Adrenal gland (tissue), 5 donors: ENCODE results near the gene FAM78A.

Experiments
- CTCF ChIP-seq, 6 experiments: fragments of 450-650 bp in 4 of 6; fragments of 200-600 bp in 2 of 6; sonication (generic) in 1 of 6; IDR thresholded peaks; 1 replicate in 5 of 6; 2 replicates in 1 of 6; pipeline versions ENCODE4 v1.5.1 to v1.8.0; 2016 to 2021; ENCODE audit warnings: antibody characterized with exemption in 6 of 6, mild to moderate bottlenecking in 2 of 6, moderate library complexity in 1 of 6
- POLR2A ChIP-seq, 2 donors: fragments of 450-650 bp; IDR thresholded peaks; one replicate each; pipeline ENCODE4 v1.6.1; 2017; ENCODE audit warnings: antibody characterized with exemption in 2 of 2, mild to moderate bottlenecking in 2 of 2, moderate library complexity in 1 of 2
- donor health status: DM: no; HTN: no; CAD: no.

- TF ChIP-seq CTCF (IDR thresholded peaks at IDR 0.05) (no peak), POLR2A (IDR thresholded peaks at IDR 0.05) (no peak)
Measured at GRCh38 chr9:131288217-131288616, 11.9 kb upstream of the FAM78A start.
